Medulla oblongata (tissue), 1 donor: ENCODE measurements around the gene YY1.

Experiments used
- DNase-seq: peaks from one replicate; pipeline ENCODE4 v3.0.0-alpha.2; 2015; ENCODE audit errors: extremely low spot score

Gene YY1

GRCh38 chr14:100313464-100314230 lies 74.7 kb downstream of the YY1 start:
- DNase-seq: no peak

- no peak for DNase-seq
These were observed 75.8 kb downstream of the YY1 start for GRCh38 chr14:100314724-100315123.

GRCh38 chr14:100317389-100317788 lies 78.4 kb downstream of the YY1 start:
- no peak for DNase-seq

GRCh38 chr14:100317912-100318808 lies 79.2 kb downstream of the YY1 start:
- peak; percentile 69 for DNase-seq

- DNase-seq: no peak
These were observed 81.4 kb downstream of the YY1 start for GRCh38 chr14:100320157-100320856.

GRCh38 chr14:100321473-100322137 lies 82.7 kb downstream of the YY1 start:
- no peak for DNase-seq

GRCh38 chr14:100322138-100322957 lies 83.4 kb downstream of the YY1 start:
- no peak for DNase-seq

- DNase-seq: no peak
These were observed 84.4 kb downstream of the YY1 start, which contains the start of gene SLC25A47 for GRCh38 chr14:100323121-100323941. SLC25A47 (plus strand) TSS chr14:100323339; CDS start chr14:100323415, 76 bp downstream.

- no peak for DNase-seq
These were observed 85.0 kb downstream of the YY1 start for GRCh38 chr14:100323942-100324307.

- no peak for DNase-seq
These were observed 86.3 kb downstream of the YY1 start for GRCh38 chr14:100325231-100325632.

- DNase-seq: no peak
These were observed 87.0 kb downstream of the YY1 start for GRCh38 chr14:100325958-100326357.

- no peak for DNase-seq
These were observed 88.2 kb downstream of the YY1 start for GRCh38 chr14:100327128-100327527.

GRCh38 chr14:100328495-100329163 lies 89.7 kb downstream of the YY1 start:
- no peak for DNase-seq

GRCh38 chr14:100329233-100330006 lies 90.5 kb downstream of the YY1 start:
- no peak for DNase-seq

- DNase-seq: no peak
These were observed 91.0 kb downstream of the YY1 start for GRCh38 chr14:100330007-100330344.

- no peak for DNase-seq
These were observed 91.5 kb downstream of the YY1 start for GRCh38 chr14:100330388-100330931.

- DNase-seq: no peak
These were observed 93.2 kb downstream of the YY1 start for GRCh38 chr14:100332071-100332639.
